Caco-2 (cell line): ENCODE data around the gene FRA10AC1. TPM values are rescaled to one million over a fixed set of nuclear protein-coding genes. Genes with fewer than 3 reads are reported as not detected.

Experiments
- BruUV-seq: library from RNA; stranded (reverse); fragments of 400-500 nt; replicated peaks from 2 replicates; lab custom pipeline; 2021; lab: Mats Ljungman, UMichigan
- CTCF ChIA-PET: fragments of 300-600 bp; sonication (Branson Sonifier 250); formaldehyde crosslinking; loops from one replicate; lab custom pipeline; 2022; ENCODE audit warnings: antibody characterized with exemption; lab: Charles Lee
- POLR2A ChIA-PET: fragments of 300-600 bp; sonication (Branson Sonifier 250); formaldehyde crosslinking; loops from one replicate; lab custom pipeline; 2022; ENCODE audit warnings: antibody characterized with exemption; lab: Charles Lee
- DNase-seq, 2 experiments: peaks; one replicate each; pipeline versions ENCODE4 v3.0.0 to v3.0.0-alpha.2; 2020 to 2022
- H3K27me3 ChIP-seq: replicated peaks from 2 replicates; pipeline ENCODE4 v1.6.0; 2011; ENCODE audit warnings: low read length; ENCODE audit not compliant: control insufficient read depth, insufficient read depth
- H3K36me3 ChIP-seq: 2 replicates; pipeline ENCODE4 v1.5.1; 2011; ENCODE audit warnings: low read length; ENCODE audit not compliant: control insufficient read depth, insufficient read depth
- H3K4me1 ChIP-seq: fragments of 250-450 bp; sonication (Bioruptor Pico); 2 replicates; pipeline ENCODE4 v1.5.1; 2020; ENCODE audit warnings: mild to moderate bottlenecking
- H3K4me3 ChIP-seq: 2 replicates; pipeline ENCODE4 v1.5.1; 2011; ENCODE audit warnings: low read depth, mild to moderate bottlenecking, control low read depth, low read length
- H3K9me3 ChIP-seq: fragments of 250-450 bp; sonication (Bioruptor Pico); 2 replicates; pipeline ENCODE4 v1.5.1; 2020; ENCODE audit warnings: mild to moderate bottlenecking, moderate library complexity
- H3K27ac Mint-ChIP-seq: one replicate; pipeline ENCODE4 v1.8.0; 2022; ENCODE audit warnings: mixed read lengths; ENCODE audit not compliant: unreplicated experiment
- H3K27me3 Mint-ChIP-seq: one replicate; pipeline ENCODE4 v1.8.0; 2022; ENCODE audit warnings: mixed read lengths; ENCODE audit not compliant: insufficient read depth, unreplicated experiment
- H3K36me3 Mint-ChIP-seq: one replicate; pipeline ENCODE4 v1.8.0; 2022; ENCODE audit warnings: mild to moderate bottlenecking, mixed read lengths; ENCODE audit not compliant: insufficient read depth, unreplicated experiment
- H3K4me1 Mint-ChIP-seq: one replicate; pipeline ENCODE4 v1.8.0; 2022; ENCODE audit warnings: low read depth, mixed read lengths; ENCODE audit not compliant: unreplicated experiment
- H3K4me3 Mint-ChIP-seq: one replicate; pipeline ENCODE4 v1.8.0; 2022; ENCODE audit warnings: mild to moderate bottlenecking, moderate library complexity, mixed read lengths; ENCODE audit not compliant: unreplicated experiment
- H3K9me3 Mint-ChIP-seq: one replicate; pipeline ENCODE4 v1.8.0; 2022; ENCODE audit warnings: mixed read lengths; ENCODE audit not compliant: unreplicated experiment
- intact Hi-C: fragments of 100-400 bp; cut with micrococcal nuclease; formaldehyde crosslinking; loops from one replicate; pipeline ENCODE4 v1.10.0; 2022; ENCODE audit not compliant: unreplicated experiment
- total RNA-seq: library from RNA; stranded (reverse); gene quantifications from 2 replicates; pipeline ENCODE4 v1.2.3, GENCODE V29; 2022
- TF ChIP-seq, protein P1 (sequence below), 2 experiments: fragments of 200-600 bp in 1 of 2; IDR thresholded peaks; 1 replicate in 1 of 2; 2 replicates in 1 of 2; pipeline versions ENCODE4 v1.5.1 to v1.8.0; 2011 to 2022; ENCODE audit warnings: antibody characterized with exemption in 1 of 2, control low read depth in 1 of 2, inconsistent platforms in 1 of 2, low read depth in 1 of 2, low read length in 1 of 2, mild to moderate bottlenecking in 1 of 2, moderate library complexity in 1 of 2; ENCODE audit not compliant: insufficient read depth in 1 of 2, severe bottlenecking in 1 of 2, unreplicated experiment in 1 of 2

Gene FRA10AC1
- total RNA-seq, 1 experiment from 2014 or later, result 12.5 TPM

DNA sequence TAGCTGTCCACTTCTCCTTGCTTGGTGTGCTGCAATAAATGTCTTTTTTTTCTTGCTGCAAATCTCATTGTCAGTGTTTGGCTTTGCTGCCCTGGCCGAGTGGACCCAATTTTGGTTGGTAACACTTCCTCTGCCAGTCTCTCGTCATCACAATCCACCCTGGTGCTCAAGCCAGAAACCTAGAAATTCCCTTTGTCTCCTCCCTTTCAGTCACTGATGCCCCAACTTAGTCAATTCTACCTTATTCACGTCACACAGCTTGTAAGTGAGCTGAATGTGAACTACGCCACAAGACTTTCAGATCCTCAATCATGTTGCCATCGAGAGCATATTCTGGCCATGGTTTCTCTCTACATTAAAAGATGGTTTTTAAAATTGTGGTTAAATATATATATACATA lies 13.0 kb upstream of the FRA10AC1 start:
- DNase-seq, result no peak
- H3K27ac Mint-ChIP-seq, result no peak overlapping the region
- H3K4me1 ChIP-seq, result 0 out of 2 replicates have a peak, but pooled peaks cover 2% of the 10 kb centered on the region
- H3K4me3 ChIP-seq, result no peak overlapping the region
- H3K4me3 Mint-ChIP-seq, result no peak overlapping the region
- no peaks in the 10 kb centered on the region for H3K36me3 Mint-ChIP-seq
- H3K4me1 Mint-ChIP-seq, result peaks cover 3% of the 10 kb centered on the region
- ChIA-PET POLR2A (no interaction called here), CTCF (no interaction called here)
- no peaks in the 10 kb centered on the region for H3K36me3 ChIP-seq
- no peaks in the 10 kb centered on the region for H3K9me3 Mint-ChIP-seq
- peaks cover 9% of the 10 kb centered on the region for H3K27me3 Mint-ChIP-seq
- BruUV-seq, result no TSS peak
- intact Hi-C loops, result no loop called here
- TF ChIP-seq, protein P1, sequence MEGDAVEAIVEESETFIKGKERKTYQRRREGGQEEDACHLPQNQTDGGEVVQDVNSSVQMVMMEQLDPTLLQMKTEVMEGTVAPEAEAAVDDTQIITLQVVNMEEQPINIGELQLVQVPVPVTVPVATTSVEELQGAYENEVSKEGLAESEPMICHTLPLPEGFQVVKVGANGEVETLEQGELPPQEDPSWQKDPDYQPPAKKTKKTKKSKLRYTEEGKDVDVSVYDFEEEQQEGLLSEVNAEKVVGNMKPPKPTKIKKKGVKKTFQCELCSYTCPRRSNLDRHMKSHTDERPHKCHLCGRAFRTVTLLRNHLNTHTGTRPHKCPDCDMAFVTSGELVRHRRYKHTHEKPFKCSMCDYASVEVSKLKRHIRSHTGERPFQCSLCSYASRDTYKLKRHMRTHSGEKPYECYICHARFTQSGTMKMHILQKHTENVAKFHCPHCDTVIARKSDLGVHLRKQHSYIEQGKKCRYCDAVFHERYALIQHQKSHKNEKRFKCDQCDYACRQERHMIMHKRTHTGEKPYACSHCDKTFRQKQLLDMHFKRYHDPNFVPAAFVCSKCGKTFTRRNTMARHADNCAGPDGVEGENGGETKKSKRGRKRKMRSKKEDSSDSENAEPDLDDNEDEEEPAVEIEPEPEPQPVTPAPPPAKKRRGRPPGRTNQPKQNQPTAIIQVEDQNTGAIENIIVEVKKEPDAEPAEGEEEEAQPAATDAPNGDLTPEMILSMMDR (IDR thresholded peaks at IDR 0.05; ENCODE audit: insufficient read depth in 1 of 2, low read depth in 1 of 2, low read length in 1 of 2, severe bottlenecking in 1 of 2, unreplicated experiment in 1 of 2), result no peak
- no peaks in the 10 kb centered on the region for H3K27me3 ChIP-seq
- no peaks in the 10 kb centered on the region for H3K9me3 ChIP-seq

- H3K27ac Mint-ChIP-seq, result no peak overlapping the region
- no TSS peak for BruUV-seq
- no peaks in the 10 kb centered on the region for H3K9me3 Mint-ChIP-seq
- intact Hi-C loops, result no loop called here
- TF ChIP-seq, protein P1 (IDR thresholded peaks at IDR 0.05; ENCODE audit: insufficient read depth in 1 of 2, low read depth in 1 of 2, low read length in 1 of 2, severe bottlenecking in 1 of 2, unreplicated experiment in 1 of 2), result no peak
- Histone ChIP-seq H3K4me1 (0 out of 2 replicates have a peak, but pooled peaks cover 9% of the 10 kb centered on the region), H3K36me3 (no peaks in the 10 kb centered on the region), H3K9me3 (no peaks in the 10 kb centered on the region), H3K4me3 (no peak overlapping the region), H3K27me3 (no peaks in the 10 kb centered on the region; the same call in 1 of the 2 replicates)
- H3K4me1 Mint-ChIP-seq, result peaks cover 6% of the 10 kb centered on the region
- POLR2A ChIA-PET, result no interaction called here
- CTCF ChIA-PET, result no interaction called here
- no peaks in the 10 kb centered on the region for H3K36me3 Mint-ChIP-seq
- H3K27me3 Mint-ChIP-seq, result peaks cover under 1% of the 10 kb centered on the region
- H3K4me3 Mint-ChIP-seq, result no peak overlapping the region
- no peak for DNase-seq
Measured at GRCh38 chr10:93712593-93712992, 10.2 kb upstream of the FRA10AC1 start.

DNA sequence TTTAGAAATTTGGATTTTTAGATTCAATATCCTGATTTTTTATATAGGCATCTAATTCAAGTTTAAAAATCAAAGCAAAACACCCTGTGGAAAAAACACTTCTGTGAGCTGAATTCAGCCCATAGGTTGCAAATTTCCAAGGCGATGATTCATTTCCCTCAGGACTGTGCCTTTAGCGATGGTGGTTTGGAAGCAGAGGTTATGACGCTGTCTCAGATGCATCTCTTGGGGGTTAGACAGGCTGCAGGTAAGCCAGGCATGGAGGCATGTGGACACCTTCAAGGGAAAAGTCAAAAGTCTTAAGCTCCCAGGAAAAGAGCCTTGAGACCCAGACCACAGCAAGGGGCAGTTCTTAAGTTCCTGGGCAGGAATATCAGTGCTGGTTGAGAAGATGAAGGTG lies 9.5 kb upstream of the FRA10AC1 start:
- no peak for DNase-seq
- CTCF ChIA-PET, result no interaction called here
- no TSS peak for BruUV-seq

More for the DNA sequence above, 9.5 kb upstream of the FRA10AC1 start:
- TF ChIP-seq, protein P1 (IDR thresholded peaks at IDR 0.05; ENCODE audit: insufficient read depth in 1 of 2, low read depth in 1 of 2, low read length in 1 of 2, severe bottlenecking in 1 of 2, unreplicated experiment in 1 of 2), result no peak
- intact Hi-C loops, result no loop called here
- Histone ChIP-seq H3K36me3 (no peaks in the 10 kb centered on the region), H3K4me3 (no peak overlapping the region), H3K4me1 (0 out of 2 replicates have a peak, but pooled peaks cover 9% of the 10 kb centered on the region), H3K9me3 (no peaks in the 10 kb centered on the region), H3K27me3 (no peaks in the 10 kb centered on the region; the same call in 1 of the 2 replicates)
- Mint-ChIP-seq H3K36me3 (no peaks in the 10 kb centered on the region), H3K27me3 (no peaks in the 10 kb centered on the region), H3K4me3 (no peak overlapping the region), H3K4me1 (peaks cover 10% of the 10 kb centered on the region), H3K9me3 (no peaks in the 10 kb centered on the region), H3K27ac (no peak overlapping the region)
- POLR2A ChIA-PET, result no interaction called here
